KOPT-K1 (cell line): Measurements from ENCODE around the gene CLDN22.
"Not testable (repeated sequence)": the region's sequence is repeated elsewhere in the genome, so short reads cannot be mapped to it uniquely, and the experiment has no call there.

Source experiments
- H3K27ac ChIP-seq: fragments of 200-600 bp; sonication (generic); 2 replicates; pipeline ENCODE4 v1.5.1; 2016; ENCODE audit warnings: antibody characterized with exemption, mild to moderate bottlenecking, low read depth, low read length; ENCODE audit not compliant: poor library complexity, severe bottlenecking
- H3K36me3 ChIP-seq: fragments of 200-600 bp; sonication (generic); 2 replicates; pipeline ENCODE4 v1.5.1; 2017; ENCODE audit warnings: antibody characterized with exemption, mild to moderate bottlenecking, low read length, moderate library complexity; ENCODE audit not compliant: insufficient read depth
- H3K9me3 ChIP-seq: fragments of 200-600 bp; sonication (generic); 2 replicates; pipeline ENCODE4 v1.5.1; 2017; ENCODE audit warnings: antibody characterized with exemption, low read length, mild to moderate bottlenecking; ENCODE audit not compliant: insufficient read depth, poor library complexity, severe bottlenecking

CLDN22 gene

GRCh38 chr4:183333202-183333601 lies 13.1 kb upstream of the CLDN22 start:
- Histone ChIP-seq H3K36me3 (no peaks in the 10 kb centered on the region), H3K9me3 (no peaks in the 10 kb centered on the region), H3K27ac (no peak overlapping the region)

- H3K36me3 ChIP-seq: no peaks in the 10 kb centered on the region
- no peaks in the 10 kb centered on the region for H3K9me3 ChIP-seq
- H3K27ac ChIP-seq: no peak overlapping the region
Observed at GRCh38 chr4:183332447-183332846, 12.4 kb upstream of the CLDN22 start.

DNA sequence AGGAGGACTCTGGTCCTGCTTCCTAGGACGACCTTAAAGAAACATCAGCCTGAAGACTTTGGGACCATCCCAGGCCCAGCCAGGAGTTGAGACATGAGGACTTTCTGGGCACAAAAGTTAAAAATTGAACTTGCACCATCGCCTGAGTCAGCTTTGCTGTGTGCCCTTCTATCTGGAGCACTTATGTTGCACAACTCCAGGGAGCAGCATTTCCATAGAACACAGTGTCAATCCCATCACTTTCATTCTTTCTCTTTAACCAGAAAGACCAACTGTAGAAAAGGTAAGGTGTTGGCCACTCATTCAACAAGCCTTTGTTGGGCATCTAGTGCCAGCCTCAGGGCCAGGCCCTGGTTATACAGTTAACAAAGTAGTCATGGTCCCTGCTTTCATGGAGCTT lies 10.8 kb upstream of the CLDN22 start:
- no peaks in the 10 kb centered on the region for H3K36me3 ChIP-seq
- peaks cover 10% of the 10 kb centered on the region for H3K9me3 ChIP-seq
- no peak overlapping the region for H3K27ac ChIP-seq

DNA sequence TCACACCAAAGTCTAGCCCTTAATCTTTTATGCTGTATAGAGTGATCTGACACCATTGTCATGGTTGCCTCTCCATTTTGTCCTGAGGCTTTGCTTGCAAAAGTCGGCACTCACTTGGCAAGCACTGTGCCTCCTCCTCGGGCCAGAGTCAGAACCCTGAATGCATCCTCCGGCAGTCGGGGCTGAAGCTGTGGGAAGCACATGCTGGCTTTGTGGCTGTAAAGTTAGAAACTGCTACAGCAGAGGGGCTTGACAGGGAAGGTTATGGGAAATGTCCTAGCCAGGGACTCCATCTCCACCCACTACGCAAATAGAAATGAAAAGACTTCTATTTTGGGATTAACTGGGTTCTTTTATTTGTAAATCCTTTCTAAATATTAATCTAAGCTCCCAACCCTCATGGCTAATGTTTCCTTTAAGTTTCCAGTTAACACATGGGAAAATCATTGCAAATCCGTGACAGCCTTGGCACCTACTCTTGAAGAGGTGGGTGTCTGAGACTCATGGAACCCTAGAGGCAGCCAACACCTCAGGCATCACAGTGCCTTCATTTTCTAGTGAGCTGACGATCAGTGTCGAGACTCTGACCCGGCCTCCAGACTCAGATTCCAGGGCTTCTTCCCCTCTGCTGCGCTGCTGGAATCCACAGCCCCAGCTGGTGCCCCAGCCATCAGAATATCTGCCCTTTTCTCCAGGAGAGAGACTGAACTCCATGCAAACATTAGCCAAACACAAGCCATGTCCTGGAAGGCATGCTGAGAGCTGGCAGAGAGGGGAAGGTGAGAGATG lies 10.1 kb upstream of the CLDN22 start:
- Histone ChIP-seq H3K9me3 (peaks cover 10% of the 10 kb centered on the region), H3K27ac (no peak overlapping the region), H3K36me3 (no peaks in the 10 kb centered on the region)

DNA sequence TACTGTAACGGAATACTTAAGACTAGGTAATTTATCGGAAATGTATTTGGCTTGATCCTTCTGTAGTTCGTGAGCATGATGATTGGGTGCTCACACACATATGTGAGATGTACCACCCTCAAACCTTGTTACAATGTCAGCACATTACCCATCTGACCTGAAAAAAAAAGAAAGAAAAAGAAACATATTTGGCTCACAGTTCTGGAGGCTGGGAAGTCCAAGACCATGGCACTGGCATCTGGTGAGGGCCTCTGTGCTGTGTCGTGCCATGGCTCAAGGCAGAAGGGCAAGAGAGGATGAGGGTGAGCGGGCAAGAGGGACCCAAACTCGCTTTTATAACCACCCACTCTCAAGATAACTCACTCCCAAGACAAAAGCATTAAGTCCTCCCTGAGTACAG lies 9.2 kb upstream of the CLDN22 start:
- H3K27ac ChIP-seq: no peak overlapping the region

GRCh38 chr4:183328832-183329231 lies 8.8 kb upstream of the CLDN22 start:
- Histone ChIP-seq H3K36me3 (no peaks in the 10 kb centered on the region), H3K27ac (no peak overlapping the region), H3K9me3 (peaks cover 10% of the 10 kb centered on the region)

More for the DNA sequence above, 9.2 kb upstream of the CLDN22 start:
- peaks cover 10% of the 10 kb centered on the region for H3K9me3 ChIP-seq
- no peaks in the 10 kb centered on the region for H3K36me3 ChIP-seq

DNA sequence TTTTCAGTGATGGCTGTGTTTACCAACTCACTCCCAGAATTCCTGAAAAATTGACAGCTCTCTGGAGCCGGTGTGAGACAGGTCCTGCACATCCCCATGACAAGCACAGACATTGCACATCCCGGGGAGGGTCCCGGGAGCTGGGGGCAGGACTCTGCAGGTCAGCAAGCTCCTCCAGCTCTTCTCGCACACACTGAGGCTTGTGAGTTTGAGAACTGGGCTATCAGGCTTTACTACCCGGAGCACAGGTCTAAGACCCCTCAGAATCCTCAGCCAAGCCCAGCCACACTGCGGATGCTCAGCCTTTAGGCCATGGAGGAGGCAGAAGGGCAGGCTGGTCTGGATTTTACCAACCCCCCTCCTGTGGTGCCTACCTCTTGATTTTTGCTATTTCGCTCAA lies 7.8 kb upstream of the CLDN22 start:
- H3K36me3 ChIP-seq: no peaks in the 10 kb centered on the region
- peaks cover 10% of the 10 kb centered on the region for H3K9me3 ChIP-seq
- no peak overlapping the region for H3K27ac ChIP-seq

- Histone ChIP-seq H3K36me3 (no peaks in the 10 kb centered on the region), H3K27ac (no peak overlapping the region), H3K9me3 (peaks cover 10% of the 10 kb centered on the region)
Observed at GRCh38 chr4:183326853-183327252, 6.8 kb upstream of the CLDN22 start.

DNA sequence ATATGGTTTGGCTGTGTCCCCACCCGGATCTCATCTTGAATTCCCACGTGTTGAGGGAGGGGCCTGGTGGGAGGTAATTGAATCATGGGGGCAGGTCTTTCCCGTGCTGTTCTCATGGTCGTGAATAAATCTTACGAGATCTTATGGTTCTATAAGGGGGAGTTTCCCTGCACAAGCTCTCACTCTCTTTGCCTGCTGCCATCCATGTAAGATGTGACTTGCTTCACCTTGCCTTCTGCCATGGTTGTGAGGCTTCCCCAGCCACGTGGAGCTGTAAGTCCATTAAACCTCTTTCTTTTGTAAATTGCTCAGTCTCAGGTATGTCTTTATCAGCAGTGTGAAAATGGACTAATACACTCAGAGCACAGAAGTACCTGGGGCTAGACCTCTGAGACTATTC lies 6.3 kb upstream of the CLDN22 start:
- not testable (repeated sequence) for H3K36me3 ChIP-seq

DNA sequence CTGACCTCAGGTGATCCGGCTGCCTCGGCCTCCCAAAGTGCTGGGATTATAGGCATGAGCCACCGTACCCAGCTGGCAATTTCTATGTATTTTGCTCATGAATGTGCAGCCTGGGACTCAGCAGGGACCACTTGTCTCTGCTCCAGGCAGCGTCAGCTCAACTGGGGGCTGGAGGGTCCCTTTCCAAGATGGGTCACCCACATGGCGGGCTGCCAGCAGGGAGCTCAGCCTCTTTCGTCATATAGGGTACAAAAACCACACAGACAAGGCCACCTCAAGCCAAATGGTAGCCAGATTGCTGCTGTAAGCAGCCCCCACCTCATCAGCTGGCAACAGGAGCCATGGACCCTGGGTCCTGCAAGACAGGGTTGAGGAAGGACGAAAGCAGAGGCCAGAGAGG lies 4.5 kb upstream of the CLDN22 start:
- H3K9me3 ChIP-seq: peaks cover 10% of the 10 kb centered on the region
- H3K27ac ChIP-seq: no peak overlapping the region

More for the DNA sequence above, 6.3 kb upstream of the CLDN22 start:
- not testable (repeated sequence) for H3K27ac ChIP-seq, H3K9me3 ChIP-seq

GRCh38 chr4:183324056-183324455 lies 4.0 kb upstream of the CLDN22 start:
- H3K36me3 ChIP-seq, H3K27ac ChIP-seq, H3K9me3 ChIP-seq: not testable (repeated sequence)

More for the DNA sequence above, 4.5 kb upstream of the CLDN22 start:
- H3K36me3 ChIP-seq: no peaks in the 10 kb centered on the region

- no peak overlapping the region for H3K27ac ChIP-seq
- H3K36me3 ChIP-seq: no peaks in the 10 kb centered on the region
- peaks cover 10% of the 10 kb centered on the region for H3K9me3 ChIP-seq
Observed at GRCh38 chr4:183323295-183323694, 3.2 kb upstream of the CLDN22 start.

DNA sequence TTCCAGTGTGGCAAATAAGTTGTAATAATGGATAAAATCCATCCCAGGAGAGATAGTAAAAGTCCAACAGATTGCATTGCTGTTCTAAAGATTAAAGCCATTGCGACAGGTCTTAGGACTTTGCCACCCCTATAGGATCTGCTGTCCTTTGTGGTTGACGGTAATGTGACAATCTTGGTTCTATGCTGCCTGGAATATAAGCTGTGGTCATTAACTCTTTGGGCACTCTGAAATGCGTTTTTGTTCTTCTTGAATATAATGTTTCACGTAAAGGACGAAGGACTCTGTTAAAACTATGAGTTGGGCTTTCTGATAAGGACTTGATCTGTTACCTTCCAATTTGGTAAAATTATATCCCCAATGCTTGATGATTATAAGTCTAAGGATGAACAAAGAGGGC lies 2.2 kb upstream of the CLDN22 start, which contains the start of gene CLDN24:
Gene CLDN24, minus strand, starts transcription at position 101 of the 400 bp plus-strand sequence. Its CDS starts 0 bp downstream, at position 101.
- Histone ChIP-seq H3K36me3 (no peaks in the 10 kb centered on the region), H3K9me3 (peaks cover 10% of the 10 kb centered on the region), H3K27ac (no peak within 1 kb of the TSS)

- peaks cover 5% of the 10 kb centered on the region for H3K9me3 ChIP-seq
- H3K36me3 ChIP-seq: no peaks in the 10 kb centered on the region
- no peak overlapping the region for H3K27ac ChIP-seq
Observed at GRCh38 chr4:183321516-183321915, 1.4 kb upstream of the CLDN22 start.

DNA sequence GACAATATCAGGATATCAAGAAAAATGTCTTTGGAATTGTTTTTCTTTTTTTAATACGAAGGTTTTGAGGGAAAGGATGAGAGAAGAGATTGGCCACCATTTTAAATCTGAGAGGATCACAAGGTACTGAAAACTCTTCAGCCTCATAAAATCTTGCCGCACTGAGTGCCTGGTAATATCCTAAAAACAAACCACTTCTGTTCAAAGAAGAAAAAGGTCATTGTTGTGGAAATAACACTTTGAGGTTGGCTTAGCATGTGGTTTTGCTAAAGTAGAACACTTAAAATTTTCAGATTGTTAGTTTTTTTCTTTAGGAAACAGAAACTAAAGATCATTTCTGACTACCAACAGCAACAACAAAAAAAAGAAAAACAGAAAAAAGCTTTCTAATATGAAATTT lies 1.0 kb upstream of the CLDN22 start:
- no peaks in the 10 kb centered on the region for H3K36me3 ChIP-seq
- H3K27ac ChIP-seq: no peak overlapping the region
- peaks cover 1% of the 10 kb centered on the region for H3K9me3 ChIP-seq

DNA sequence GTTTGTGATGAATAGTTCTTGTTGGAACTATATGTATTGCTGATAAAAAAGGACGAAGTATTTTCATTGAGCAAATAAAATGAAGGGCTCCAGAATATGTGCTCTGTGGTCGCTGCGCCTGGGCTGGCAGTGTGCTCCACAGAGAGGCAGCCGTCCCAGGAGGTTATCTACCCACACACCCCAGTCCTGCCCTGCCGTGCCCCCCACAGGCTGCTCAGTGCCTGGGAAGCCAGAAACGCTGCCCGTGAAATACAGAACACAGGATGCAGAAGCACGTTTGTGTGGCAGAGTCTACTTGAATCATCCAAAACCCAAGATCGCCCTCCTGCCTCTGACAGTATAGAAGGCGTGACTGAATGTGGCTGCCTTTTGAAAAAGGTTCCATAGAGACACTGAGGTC lies 1.4 kb downstream of the CLDN22 start:
- no peaks in the 10 kb centered on the region for H3K9me3 ChIP-seq
- H3K36me3 ChIP-seq: no peaks in the 10 kb centered on the region
- no peak overlapping the region for H3K27ac ChIP-seq
